SK-N-SH (cell line): ENCODE data around the gene PRL.

ENCODE experiments used
- GABPA ChIP-seq: IDR thresholded peaks from 2 replicates; pipeline ENCODE4 v1.4.0; 2012; ENCODE audit warnings: low read depth, mild to moderate bottlenecking
- MEF2A ChIP-seq: IDR thresholded peaks from 2 replicates; pipeline ENCODE4 v1.4.0; 2012; ENCODE audit warnings: low read depth, borderline replicate concordance
- NFIC ChIP-seq: IDR thresholded peaks from 2 replicates; pipeline ENCODE4 v1.4.0; 2012; ENCODE audit warnings: borderline replicate concordance
- NRF1 ChIP-seq: IDR thresholded peaks from 2 replicates; pipeline ENCODE4 v1.6.1; 2012; ENCODE audit warnings: low read depth, mild to moderate bottlenecking, low read length
- POLR2AphosphoS5 ChIP-seq: IDR thresholded peaks from 2 replicates; pipeline ENCODE4 v1.6.1; 2012; ENCODE audit warnings: low read depth, low read length
- RCOR1 ChIP-seq: fragments of 150-350 bp; IDR thresholded peaks from 2 replicates; pipeline ENCODE4 v1.6.1; 2017; ENCODE audit warnings: antibody characterized with exemption, low read length
- SIN3A ChIP-seq: IDR thresholded peaks from 2 replicates; pipeline ENCODE4 v1.6.1; 2012; ENCODE audit warnings: low read depth, mild to moderate bottlenecking, low read length, moderate library complexity, borderline replicate concordance
- SMC3 ChIP-seq: IDR thresholded peaks from 2 replicates; pipeline ENCODE4 v1.6.1; 2012; ENCODE audit warnings: low read depth, low read length, improper control_type of control experiment
- YY1 ChIP-seq: IDR thresholded peaks from 2 replicates; pipeline ENCODE4 v1.4.0; 2012; ENCODE audit warnings: low read depth, mild to moderate bottlenecking
- TF ChIP-seq, protein P1 (sequence below): fragments of 200-600 bp; sonication (generic); IDR thresholded peaks from 2 replicates; pipeline ENCODE4 v1.6.1; 2017; ENCODE audit warnings: antibody characterized with exemption, mild to moderate bottlenecking, moderate library complexity
- TF ChIP-seq, protein P2 (sequence below): IDR thresholded peaks from 2 replicates; pipeline ENCODE4 v1.6.1; 2012; ENCODE audit warnings: mild to moderate bottlenecking, low read depth, low read length, moderate library complexity

DNA sequence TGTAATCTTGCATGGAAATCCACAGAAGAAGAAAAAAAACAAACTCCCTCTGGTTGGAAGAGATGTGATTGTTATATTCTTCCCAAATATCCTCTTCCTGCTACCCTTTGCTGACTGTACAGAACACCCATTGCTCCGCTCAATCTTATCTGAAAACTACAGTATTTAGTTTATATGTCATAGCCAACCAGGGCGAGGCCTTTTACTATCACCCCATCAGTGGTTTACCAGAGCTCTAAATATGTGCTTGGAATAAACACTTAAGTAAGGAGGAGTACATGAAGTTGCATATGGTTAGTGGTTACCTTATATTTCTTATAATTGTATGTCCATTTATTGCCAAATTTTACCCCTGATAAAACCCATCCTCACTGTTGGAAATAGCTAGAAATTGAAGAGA, 12.2 kb downstream of the PRL start:
- no peak for TF ChIP-seq GABPA
- TF ChIP-seq, protein P1, sequence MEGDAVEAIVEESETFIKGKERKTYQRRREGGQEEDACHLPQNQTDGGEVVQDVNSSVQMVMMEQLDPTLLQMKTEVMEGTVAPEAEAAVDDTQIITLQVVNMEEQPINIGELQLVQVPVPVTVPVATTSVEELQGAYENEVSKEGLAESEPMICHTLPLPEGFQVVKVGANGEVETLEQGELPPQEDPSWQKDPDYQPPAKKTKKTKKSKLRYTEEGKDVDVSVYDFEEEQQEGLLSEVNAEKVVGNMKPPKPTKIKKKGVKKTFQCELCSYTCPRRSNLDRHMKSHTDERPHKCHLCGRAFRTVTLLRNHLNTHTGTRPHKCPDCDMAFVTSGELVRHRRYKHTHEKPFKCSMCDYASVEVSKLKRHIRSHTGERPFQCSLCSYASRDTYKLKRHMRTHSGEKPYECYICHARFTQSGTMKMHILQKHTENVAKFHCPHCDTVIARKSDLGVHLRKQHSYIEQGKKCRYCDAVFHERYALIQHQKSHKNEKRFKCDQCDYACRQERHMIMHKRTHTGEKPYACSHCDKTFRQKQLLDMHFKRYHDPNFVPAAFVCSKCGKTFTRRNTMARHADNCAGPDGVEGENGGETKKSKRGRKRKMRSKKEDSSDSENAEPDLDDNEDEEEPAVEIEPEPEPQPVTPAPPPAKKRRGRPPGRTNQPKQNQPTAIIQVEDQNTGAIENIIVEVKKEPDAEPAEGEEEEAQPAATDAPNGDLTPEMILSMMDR, result no peak
- no peak for TF ChIP-seq MEF2A
- TF ChIP-seq, protein P2, sequence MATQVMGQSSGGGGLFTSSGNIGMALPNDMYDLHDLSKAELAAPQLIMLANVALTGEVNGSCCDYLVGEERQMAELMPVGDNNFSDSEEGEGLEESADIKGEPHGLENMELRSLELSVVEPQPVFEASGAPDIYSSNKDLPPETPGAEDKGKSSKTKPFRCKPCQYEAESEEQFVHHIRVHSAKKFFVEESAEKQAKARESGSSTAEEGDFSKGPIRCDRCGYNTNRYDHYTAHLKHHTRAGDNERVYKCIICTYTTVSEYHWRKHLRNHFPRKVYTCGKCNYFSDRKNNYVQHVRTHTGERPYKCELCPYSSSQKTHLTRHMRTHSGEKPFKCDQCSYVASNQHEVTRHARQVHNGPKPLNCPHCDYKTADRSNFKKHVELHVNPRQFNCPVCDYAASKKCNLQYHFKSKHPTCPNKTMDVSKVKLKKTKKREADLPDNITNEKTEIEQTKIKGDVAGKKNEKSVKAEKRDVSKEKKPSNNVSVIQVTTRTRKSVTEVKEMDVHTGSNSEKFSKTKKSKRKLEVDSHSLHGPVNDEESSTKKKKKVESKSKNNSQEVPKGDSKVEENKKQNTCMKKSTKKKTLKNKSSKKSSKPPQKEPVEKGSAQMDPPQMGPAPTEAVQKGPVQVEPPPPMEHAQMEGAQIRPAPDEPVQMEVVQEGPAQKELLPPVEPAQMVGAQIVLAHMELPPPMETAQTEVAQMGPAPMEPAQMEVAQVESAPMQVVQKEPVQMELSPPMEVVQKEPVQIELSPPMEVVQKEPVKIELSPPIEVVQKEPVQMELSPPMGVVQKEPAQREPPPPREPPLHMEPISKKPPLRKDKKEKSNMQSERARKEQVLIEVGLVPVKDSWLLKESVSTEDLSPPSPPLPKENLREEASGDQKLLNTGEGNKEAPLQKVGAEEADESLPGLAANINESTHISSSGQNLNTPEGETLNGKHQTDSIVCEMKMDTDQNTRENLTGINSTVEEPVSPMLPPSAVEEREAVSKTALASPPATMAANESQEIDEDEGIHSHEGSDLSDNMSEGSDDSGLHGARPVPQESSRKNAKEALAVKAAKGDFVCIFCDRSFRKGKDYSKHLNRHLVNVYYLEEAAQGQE, result no peak
- TF ChIP-seq POLR2AphosphoS5, result no peak
- TF ChIP-seq NRF1, result no peak
- TF ChIP-seq SIN3A, result no peak
- TF ChIP-seq RCOR1, result no peak
- no peak for TF ChIP-seq NFIC
- no peak for TF ChIP-seq YY1
- TF ChIP-seq SMC3, result no peak
